ENCODE measurements around the gene HECW1.

- TF ChIP-seq CTCF (IDR thresholded peaks at IDR 0.05) (no peak), EZH2 (IDR thresholded peaks at IDR 0.05) (no peak)
Observed at GRCh38 chr7:43110791-43111535, 1.5 kb upstream of the HECW1 start.

Measured in neural progenitor cell (in vitro differentiated cells).